Measurements from ENCODE around the gene PHOSPHO2.
"Not testable (repeated sequence)": the region's sequence is repeated elsewhere in the genome, so short reads cannot be mapped to it uniquely, and the experiment has no call there.

PHOSPHO2 gene

GRCh38 chr2:169684135-169684565 is 10.1 kb upstream of the PHOSPHO2 start:
- DNase-seq (ENCODE audit: low read depth), result no peak

- not testable (repeated sequence) for DNase-seq (ENCODE audit: low read depth)
Measured at GRCh38 chr2:169684712-169685111, 9.6 kb upstream of the PHOSPHO2 start.

- not testable (repeated sequence) for DNase-seq (ENCODE audit: low read depth)
Measured at GRCh38 chr2:169686825-169687224, 7.4 kb upstream of the PHOSPHO2 start.

GRCh38 chr2:169687943-169688342 is 6.3 kb upstream of the PHOSPHO2 start:
- not testable (repeated sequence) for DNase-seq (ENCODE audit: low read depth)

- no peak for DNase-seq (ENCODE audit: low read depth)
Measured at GRCh38 chr2:169690958-169691357, 3.3 kb upstream of the PHOSPHO2 start.

GRCh38 chr2:169692718-169693117 is 1.6 kb upstream of the PHOSPHO2 start:
- no peak for DNase-seq (ENCODE audit: low read depth)

- no peak for DNase-seq (ENCODE audit: low read depth)
Measured at GRCh38 chr2:169693360-169693759, 909 bp upstream of the PHOSPHO2 start.

GRCh38 chr2:169694894-169695260 is 608 bp downstream of the PHOSPHO2 start:
- no peak for DNase-seq (ENCODE audit: low read depth)

- no peak for DNase-seq (ENCODE audit: low read depth)
Measured at GRCh38 chr2:169696381-169696780, 2.1 kb downstream of the PHOSPHO2 start.

GRCh38 chr2:169699173-169699572 is 4.9 kb downstream of the PHOSPHO2 start:
- not testable (repeated sequence) for DNase-seq (ENCODE audit: low read depth)

GRCh38 chr2:169702996-169703395 is 8.7 kb downstream of the PHOSPHO2 start:
- DNase-seq (ENCODE audit: low read depth), result no peak

- no peak for DNase-seq (ENCODE audit: low read depth)
Measured at GRCh38 chr2:169704160-169704708, 10.0 kb downstream of the PHOSPHO2 start.

GRCh38 chr2:169705927-169706326 is 11.7 kb downstream of the PHOSPHO2 start:
- no peak for DNase-seq (ENCODE audit: low read depth)

- DNase-seq (ENCODE audit: low read depth), result no peak
Measured at GRCh38 chr2:169707626-169708025, 13.4 kb downstream of the PHOSPHO2 start.

GRCh38 chr2:169709331-169709730 is 15.1 kb downstream of the PHOSPHO2 start:
- no peak for DNase-seq (ENCODE audit: low read depth)

GRCh38 chr2:169709981-169710380 is 15.7 kb downstream of the PHOSPHO2 start:
- no peak for DNase-seq (ENCODE audit: low read depth)

- DNase-seq (ENCODE audit: low read depth), result no peak
Measured at GRCh38 chr2:169711751-169712509, 17.7 kb downstream of the PHOSPHO2 start.

GRCh38 chr2:169712791-169713227 is 18.5 kb downstream of the PHOSPHO2 start:
- no peak for DNase-seq (ENCODE audit: low read depth)

- DNase-seq (ENCODE audit: low read depth), result no peak
Measured at GRCh38 chr2:169713331-169713730, 19.1 kb downstream of the PHOSPHO2 start.

- DNase-seq (ENCODE audit: low read depth), result no peak
Measured at GRCh38 chr2:169714699-169715098, 20.4 kb downstream of the PHOSPHO2 start.

- no peak for DNase-seq (ENCODE audit: low read depth)
Measured at GRCh38 chr2:169715379-169716237, 21.3 kb downstream of the PHOSPHO2 start.

GRCh38 chr2:169716238-169716886 is 22.1 kb downstream of the PHOSPHO2 start:
- DNase-seq (ENCODE audit: low read depth), result no peak
